ENCODE results near the gene CACNA1G.

GRCh38 chr17:50633683-50634082, 73.2 kb downstream of the CACNA1G start:
- TF ChIP-seq CTCF (conservative IDR thresholded peaks at IDR 0.05; ENCODE audit: low read depth, low read length), result no peak
- no peak for TF ChIP-seq EZH2 (IDR thresholded peaks at IDR 0.05; ENCODE audit: low read length, unreplicated experiment)
- no peak for TF ChIP-seq EZH2phosphoT487 (IDR thresholded peaks at IDR 0.05; ENCODE audit: borderline replicate concordance, low read length)

Data from PC-3 (cell line).